Thyroid gland (tissue), 4 donors: ENCODE measurements around the gene CCDC187.

ENCODE experiments used
- POLR2A ChIP-seq, 2 donors: fragments of 450-650 bp; IDR thresholded peaks; one replicate each; pipeline ENCODE4 v1.6.1; 2017; ENCODE audit warnings: antibody characterized with exemption in 2 of 2, mild to moderate bottlenecking in 2 of 2, moderate library complexity in 1 of 2
- TF ChIP-seq, protein P1 (sequence below), 6 experiments: fragments of 200-600 bp in 3 of 6; fragments of 450-650 bp in 3 of 6; sonication (generic) in 3 of 6; IDR thresholded peaks; one replicate each; pipeline ENCODE4 v1.5.1; 2016 to 2019; ENCODE audit warnings: antibody characterized with exemption in 6 of 6, mild to moderate bottlenecking in 2 of 6, inconsistent platforms in 1 of 6, moderate library complexity in 1 of 6

DNA sequence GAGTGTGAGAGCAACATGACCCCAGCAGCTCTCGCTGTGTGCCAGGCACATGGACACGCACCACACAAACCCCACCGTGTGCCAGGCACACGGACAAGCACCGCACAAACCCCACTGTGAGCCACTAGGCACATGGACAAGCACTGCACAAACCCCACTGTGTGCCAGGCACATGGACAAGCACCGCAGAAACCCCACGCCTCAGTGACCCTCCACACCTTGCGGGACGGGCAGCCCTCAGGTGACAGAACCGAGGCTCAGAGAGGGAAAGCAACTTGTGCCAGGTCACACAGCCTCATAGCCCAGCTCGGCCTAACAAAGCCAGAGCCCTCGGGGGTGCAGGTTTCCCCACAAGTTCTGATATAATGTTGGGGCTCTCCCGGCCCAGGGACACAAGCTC is 21.5 kb upstream of the CCDC187 start:
- TF ChIP-seq, protein P1, sequence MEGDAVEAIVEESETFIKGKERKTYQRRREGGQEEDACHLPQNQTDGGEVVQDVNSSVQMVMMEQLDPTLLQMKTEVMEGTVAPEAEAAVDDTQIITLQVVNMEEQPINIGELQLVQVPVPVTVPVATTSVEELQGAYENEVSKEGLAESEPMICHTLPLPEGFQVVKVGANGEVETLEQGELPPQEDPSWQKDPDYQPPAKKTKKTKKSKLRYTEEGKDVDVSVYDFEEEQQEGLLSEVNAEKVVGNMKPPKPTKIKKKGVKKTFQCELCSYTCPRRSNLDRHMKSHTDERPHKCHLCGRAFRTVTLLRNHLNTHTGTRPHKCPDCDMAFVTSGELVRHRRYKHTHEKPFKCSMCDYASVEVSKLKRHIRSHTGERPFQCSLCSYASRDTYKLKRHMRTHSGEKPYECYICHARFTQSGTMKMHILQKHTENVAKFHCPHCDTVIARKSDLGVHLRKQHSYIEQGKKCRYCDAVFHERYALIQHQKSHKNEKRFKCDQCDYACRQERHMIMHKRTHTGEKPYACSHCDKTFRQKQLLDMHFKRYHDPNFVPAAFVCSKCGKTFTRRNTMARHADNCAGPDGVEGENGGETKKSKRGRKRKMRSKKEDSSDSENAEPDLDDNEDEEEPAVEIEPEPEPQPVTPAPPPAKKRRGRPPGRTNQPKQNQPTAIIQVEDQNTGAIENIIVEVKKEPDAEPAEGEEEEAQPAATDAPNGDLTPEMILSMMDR (IDR thresholded peaks at IDR 0.05): no peak
- no peak for TF ChIP-seq POLR2A (IDR thresholded peaks at IDR 0.05)
